Keratinocyte (primary cell): ENCODE measurements around the gene TFAP2D. TPM values are rescaled to one million over a fixed set of nuclear protein-coding genes. Genes with fewer than 3 reads are reported as not detected.

Experiments used
- DNase-seq: peaks from one replicate; pipeline ENCODE4 v3.0.0-alpha.2; 2011; ENCODE audit warnings: low read depth, missing footprints, low spot score
- FAIRE-seq: peaks from 2 replicates; lab custom pipeline; 2011; peaks lifted over from hg19 to GRCh38; lab: Jason Lieb, UNC
- H2AFZ ChIP-seq: 2 replicates; pipeline ENCODE4 v1.6.0; 2012; ENCODE audit warnings: low read length, control low read depth, inconsistent platforms; ENCODE audit not compliant: control insufficient read depth
- H3K27ac ChIP-seq: 2 replicates; pipeline ENCODE4 v1.5.1; 2011; ENCODE audit warnings: low read length; ENCODE audit not compliant: control insufficient read depth, insufficient read depth
- H3K27me3 ChIP-seq: 3 replicates; pipeline ENCODE4 v1.6.0; 2011; ENCODE audit warnings: low read length; ENCODE audit not compliant: control insufficient read depth, insufficient read depth; ENCODE audit errors: extremely low read depth
- H3K36me3 ChIP-seq, 2 experiments: 2 replicates in 1 of 2; 3 replicates in 1 of 2; pipeline ENCODE4 v1.5.1; 2011; ENCODE audit warnings: low read length in 2 of 2, mild to moderate bottlenecking in 1 of 2; ENCODE audit not compliant: control insufficient read depth in 2 of 2, insufficient read depth in 2 of 2; ENCODE audit errors: extremely low read depth in 1 of 2
- H3K4me1 ChIP-seq: 3 replicates; pipeline ENCODE4 v1.5.1; 2011; ENCODE audit warnings: low read length; ENCODE audit not compliant: control insufficient read depth, insufficient read depth; ENCODE audit errors: extremely low read depth
- H3K4me2 ChIP-seq: 3 replicates; pipeline ENCODE4 v1.6.0; 2011; ENCODE audit warnings: low read depth, low read length; ENCODE audit not compliant: control insufficient read depth, insufficient read depth; ENCODE audit errors: extremely low read depth
- H3K4me3 ChIP-seq, 3 experiments: fragments of 200-600 bp in 1 of 3; sonication (generic) in 1 of 3; 2 replicates in 2 of 3; 3 replicates in 1 of 3; pipeline ENCODE4 v1.5.1; 2011 to 2016; ENCODE audit warnings: low read length in 3 of 3, mild to moderate bottlenecking in 3 of 3, control low read depth in 2 of 3, inconsistent platforms in 1 of 3, low read depth in 1 of 3, mixed read lengths in 1 of 3, mixed run types in 1 of 3, moderate library complexity in 1 of 3; ENCODE audit not compliant: control insufficient read depth in 2 of 3, insufficient read depth in 2 of 3; ENCODE audit errors: extremely low read depth in 1 of 3
- H3K79me2 ChIP-seq: 2 replicates; pipeline ENCODE4 v1.6.0; 2012; ENCODE audit warnings: low read length; ENCODE audit not compliant: control insufficient read depth, insufficient read depth
- H3K9ac ChIP-seq: 3 replicates; pipeline ENCODE4 v1.6.0; 2011; ENCODE audit warnings: low read length; ENCODE audit not compliant: control insufficient read depth, insufficient read depth; ENCODE audit errors: extremely low read depth
- H3K9me1 ChIP-seq: 3 replicates; pipeline ENCODE4 v1.6.0; 2011; ENCODE audit warnings: low read length; ENCODE audit not compliant: control insufficient read depth, insufficient read depth; ENCODE audit errors: extremely low read depth
- H3K9me3 ChIP-seq: 2 replicates; pipeline ENCODE4 v1.5.1; 2012; ENCODE audit warnings: low read depth, low read length; ENCODE audit not compliant: control insufficient read depth
- H4K20me1 ChIP-seq: 3 replicates; pipeline ENCODE4 v1.6.0; 2011; ENCODE audit warnings: low read length; ENCODE audit not compliant: control insufficient read depth, insufficient read depth; ENCODE audit errors: extremely low read depth
- CTCF ChIP-seq, 3 experiments: IDR thresholded peaks in 1 of 3; conservative IDR thresholded peaks in 1 of 3; optimal IDR thresholded peaks in 1 of 3; 2 replicates in 2 of 3; 3 replicates in 1 of 3; pipeline versions ENCODE3 to v1.5.1; 2011; ENCODE audit warnings: low read length in 3 of 3, mild to moderate bottlenecking in 3 of 3, moderate library complexity in 2 of 3, control low read depth in 1 of 3, inconsistent platforms in 1 of 3; ENCODE audit not compliant: insufficient read depth in 2 of 3; ENCODE audit errors: extremely low read depth in 1 of 3
- EZH2 ChIP-seq: IDR thresholded peaks from one replicate; pipeline ENCODE4 v1.6.1; 2012; ENCODE audit warnings: inconsistent platforms, mild to moderate bottlenecking, low read length, moderate library complexity
- dilution Hi-C: fragments of 300-500 bp; cut with MboI; formaldehyde crosslinking; loops from one replicate; pipeline ENCODE4 v1.7.0; 2020; ENCODE audit warnings: low sequenced_read_pairs; ENCODE audit not compliant: extremely low pct_ligation_motif_present
- polyA plus RNA-seq, 5 experiments: library from polyadenylated mRNA; depleted of rRNA in 3 of 5; stranded (reverse) in 3 of 5; stranded (forward) in 1 of 5; unstranded in 1 of 5; fragments of >200 nt; gene quantifications; 1 replicate in 1 of 5; 2 replicates in 3 of 5; 3 replicates in 1 of 5; pipeline versions ENCODE4 v1.2.1 to v1.2.3, GENCODE V29; 2011 to 2012; ENCODE audit warnings: missing spikeins in 2 of 5, low read depth in 1 of 5, low replicate concordance in 1 of 5

TFAP2D gene
- polyA plus RNA-seq, 1 donor (not counting 4 experiments of a cell fraction or from before 2014, with no cell fraction given), result not detected

DNA sequence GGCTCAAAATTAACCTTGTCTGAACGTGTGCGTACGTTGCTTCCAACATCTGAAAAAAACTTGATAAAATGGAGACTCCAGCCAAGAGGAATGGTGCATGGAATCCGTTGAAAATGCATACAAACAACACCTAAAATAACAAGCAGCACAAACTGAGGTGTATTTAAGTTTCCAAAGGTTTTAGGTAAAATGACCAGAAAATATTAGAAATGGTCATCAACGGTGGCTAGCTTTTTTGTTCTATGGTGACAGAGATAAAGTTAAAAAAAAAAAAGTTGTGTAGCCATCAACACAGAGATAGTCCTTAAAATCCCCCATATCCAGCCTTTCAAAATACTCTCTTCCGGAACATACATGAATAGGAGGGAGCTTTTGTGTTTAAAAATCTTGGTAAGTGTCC is 104.7 kb downstream of the TFAP2D start:
- peaks cover 16% of the 10 kb centered on the region for H3K27me3 ChIP-seq
- H3K36me3 ChIP-seq, result no peaks in the 10 kb centered on the region
- peak overlapping the region; percentile 57 for H3K4me2 ChIP-seq
- H2AFZ ChIP-seq, result peak overlapping the region; percentile 73
- H3K4me3 ChIP-seq, result no peak overlapping the region
- H3K27ac ChIP-seq, result no peak overlapping the region
- no peaks in the 10 kb centered on the region for H3K79me2 ChIP-seq
- H3K9me3 ChIP-seq, result no peaks in the 10 kb centered on the region
- no peak for DNase-seq
- peaks cover 23% of the 10 kb centered on the region for H3K4me1 ChIP-seq
- no peak for FAIRE-seq
- dilution Hi-C loops, result no loop called here
- TF ChIP-seq CTCF (optimal IDR thresholded peaks at IDR 0.05 in 1 of 3, IDR thresholded peaks at IDR 0.05 in 1 of 3, conservative IDR thresholded peaks at IDR 0.05 in 1 of 3; ENCODE audit: extremely low read depth in 1 of 3, insufficient read depth in 2 of 3, low read length in 3 of 3), result no peak
- TF ChIP-seq EZH2, result no peak
- no peaks in the 10 kb centered on the region for H3K9me1 ChIP-seq
- no peaks in the 10 kb centered on the region for H4K20me1 ChIP-seq
- H3K9ac ChIP-seq, result no peak overlapping the region

GRCh38 chr6:50818673-50819072 is 105.3 kb downstream of the TFAP2D start, which contains the start of gene TFAP2B:
Gene TFAP2B (plus strand): TSS chr6:50818871. CDS start chr6:50818892, 21 bp downstream.
- no peak for TF ChIP-seq EZH2
- no peak for TF ChIP-seq CTCF (optimal IDR thresholded peaks at IDR 0.05 in 1 of 3, IDR thresholded peaks at IDR 0.05 in 1 of 3, conservative IDR thresholded peaks at IDR 0.05 in 1 of 3; ENCODE audit: extremely low read depth in 1 of 3, insufficient read depth in 2 of 3, low read length in 3 of 3)
- Histone ChIP-seq H3K9me3 (no peaks in the 10 kb centered on the region), H3K4me3 (peak within 1 kb of the TSS; percentile 30 to 74 (median 52)), H3K4me2 (peak within 1 kb of the TSS; percentile 91), H2AFZ (peak within 1 kb of the TSS; percentile 94), H3K9me1 (no peaks in the 10 kb centered on the region), H3K36me3 (no peaks in the 10 kb centered on the region), H3K27ac (peak within 1 kb of the TSS; percentile 32), H4K20me1 (no peaks in the 10 kb centered on the region), H3K27me3 (peaks cover 22% of the 10 kb centered on the region), H3K9ac (peak within 1 kb of the TSS; percentile 61), H3K4me1 (peaks cover 23% of the 10 kb centered on the region), H3K79me2 (no peaks in the 10 kb centered on the region)
- dilution Hi-C loops, result no loop called here
- peak; percentile 20 for FAIRE-seq
- no peak for DNase-seq
